IMR-90 (cell line): ENCODE data around the gene ZFYVE26. TPM values are rescaled to one million over a fixed set of nuclear protein-coding genes. Genes with fewer than 3 reads are reported as not detected.

Experiments
- ATAC-seq: fragments of 200-7000 bp; cut with Tn5 transposase; 2 replicates; pipeline ENCODE4 v1.9.1; 2020; ENCODE audit warnings: low read depth, mild to moderate bottlenecking, moderate library complexity
- BruUV-seq: library from RNA; stranded (reverse); fragments of 400-500 nt; replicated peaks from 2 replicates; lab custom pipeline; 2021; lab: Mats Ljungman, UMichigan
- CTCF ChIA-PET: fragments of 300-600 bp; formaldehyde crosslinking; extraction: SDS; loops from one replicate; lab custom pipeline; 2021; ENCODE audit warnings: antibody characterized with exemption; lab: Yijun Ruan, JAX
- POLR2A ChIA-PET: fragments of 300-600 bp; sonication (Branson Sonifier 250); formaldehyde crosslinking; loops from one replicate; lab custom pipeline; 2022; ENCODE audit warnings: antibody characterized with exemption; ENCODE audit not compliant: unreplicated experiment; lab: Charles Lee
- DNase-seq: peaks from one replicate; pipeline ENCODE4 v3.0.0; 2013
- H2AFZ ChIP-seq: replicated peaks from 2 replicates; pipeline ENCODE3; 2013; ENCODE audit warnings: low read length, mild to moderate bottlenecking; ENCODE audit not compliant: poor library complexity
- H2AK5ac ChIP-seq: 2 replicates; pipeline ENCODE4 v1.6.1; 2013; ENCODE audit warnings: low read depth, low read length, inconsistent platforms
- H2AK9ac ChIP-seq: replicated peaks from 2 replicates; pipeline ENCODE3; 2013; ENCODE audit warnings: mild to moderate bottlenecking, low read depth, low read length, moderate library complexity; ENCODE audit not compliant: poor library complexity
- H2BK120ac ChIP-seq: 2 replicates; pipeline ENCODE4 v1.6.1; 2013; ENCODE audit warnings: low read depth, low read length, inconsistent platforms
- H2BK15ac ChIP-seq: 3 replicates; pipeline ENCODE4 v1.6.1; 2013; ENCODE audit warnings: low read depth, low read length, inconsistent platforms
- H2BK20ac ChIP-seq: 2 replicates; pipeline ENCODE4 v1.6.1; 2013; ENCODE audit warnings: low read depth, mild to moderate bottlenecking, inconsistent platforms, low read length, moderate library complexity
- H2BK5ac ChIP-seq: 2 replicates; pipeline ENCODE4 v1.6.1; 2013; ENCODE audit warnings: mild to moderate bottlenecking, low read depth, low read length, inconsistent platforms; ENCODE audit not compliant: poor library complexity, severe bottlenecking
- H3K14ac ChIP-seq: replicated peaks from 2 replicates; pipeline ENCODE4 v1.6.1; 2013; ENCODE audit warnings: low read depth, low read length, inconsistent platforms
- H3K18ac ChIP-seq: 2 replicates; pipeline ENCODE4 v1.6.1; 2013; ENCODE audit warnings: low read depth, low read length, control low read depth
- H3K23ac ChIP-seq: 2 replicates; pipeline ENCODE4 v1.6.1; 2013; ENCODE audit warnings: low read depth, low read length, inconsistent platforms
- H3K27ac ChIP-seq: 2 replicates; pipeline ENCODE4 v1.5.1; 2013; ENCODE audit warnings: mild to moderate bottlenecking, control low read depth, low read length; ENCODE audit not compliant: insufficient read depth
- H3K27me3 ChIP-seq: 2 replicates; pipeline ENCODE4 v1.6.1; 2013; ENCODE audit warnings: low read length; ENCODE audit not compliant: control insufficient read depth, insufficient read depth
- H3K36me3 ChIP-seq: 2 replicates; pipeline ENCODE4 v1.6.1; 2013; ENCODE audit warnings: low read length, mixed read lengths; ENCODE audit not compliant: control insufficient read depth, insufficient read depth
- H3K4ac ChIP-seq: 2 replicates; pipeline ENCODE4 v1.6.1; 2013; ENCODE audit warnings: low read depth, low read length, inconsistent platforms
- H3K4me1 ChIP-seq: 2 replicates; pipeline ENCODE4 v1.6.1; 2013; ENCODE audit warnings: low read length, mixed read lengths; ENCODE audit not compliant: control insufficient read depth, insufficient read depth
- H3K4me2 ChIP-seq: 2 replicates; pipeline ENCODE4 v1.6.1; 2013; ENCODE audit warnings: low read depth, mild to moderate bottlenecking, control low read depth, low read length, moderate library complexity
- H3K4me3 ChIP-seq: 2 replicates; pipeline ENCODE4 v1.5.1; 2013; ENCODE audit warnings: low read depth, mild to moderate bottlenecking, control low read depth, low read length, moderate library complexity; ENCODE audit not compliant: insufficient read depth
- H3K56ac ChIP-seq: 2 replicates; pipeline ENCODE4 v1.6.1; 2013; ENCODE audit warnings: low read length, inconsistent platforms; ENCODE audit not compliant: insufficient read depth; ENCODE audit errors: extremely low read depth
- H3K79me1 ChIP-seq, 2 experiments: 2 replicates each; pipeline ENCODE4 v1.6.1; 2013; ENCODE audit warnings: low read length in 2 of 2, inconsistent platforms in 1 of 2, low read depth in 1 of 2
- H3K9ac ChIP-seq: 2 replicates; pipeline ENCODE4 v1.6.1; 2013; ENCODE audit warnings: low read depth, low read length, control low read depth
- H3K9me1 ChIP-seq: 2 replicates; pipeline ENCODE4 v1.6.1; 2013; ENCODE audit warnings: low read length, inconsistent platforms; ENCODE audit not compliant: insufficient read depth
- H3K9me3 ChIP-seq: 2 replicates; pipeline ENCODE4 v1.6.1; 2013; ENCODE audit warnings: low read length; ENCODE audit not compliant: control insufficient read depth, insufficient read depth
- H4K20me1 ChIP-seq: 2 replicates; pipeline ENCODE4 v1.6.1; 2013; ENCODE audit warnings: low read length, inconsistent platforms; ENCODE audit not compliant: insufficient read depth
- H4K5ac ChIP-seq: 2 replicates; pipeline ENCODE4 v1.6.1; 2013; ENCODE audit warnings: mild to moderate bottlenecking, low read depth, low read length, control low read depth
- H4K8ac ChIP-seq, 2 experiments: 2 replicates each; pipeline ENCODE4 v1.6.1; 2013; ENCODE audit warnings: low read depth in 2 of 2, low read length in 2 of 2, control low read depth in 1 of 2, inconsistent platforms in 1 of 2
- H4K91ac ChIP-seq: 2 replicates; pipeline ENCODE4 v1.6.1; 2013; ENCODE audit warnings: low read depth, low read length, inconsistent platforms; ENCODE audit not compliant: insufficient read depth
- MAZ ChIP-seq: IDR thresholded peaks from 2 replicates; pipeline ENCODE4 v1.6.1; 2012; ENCODE audit warnings: low read depth, mild to moderate bottlenecking, low read length, improper control_type of control experiment, moderate library complexity, borderline replicate concordance
- WGBS, 2 experiments: methylation state at CpG; one replicate each; pipeline versions ENCODE4 v1.1.5 to v1.1.7; 2013; ENCODE audit warnings: missing lambda C conversion rate in 2 of 2; ENCODE audit not compliant: insufficient read length in 1 of 2; ENCODE audit errors: extremely low coverage in 2 of 2; 5-methylcytosine and 5-hydroxymethylcytosine counted together
- dilution Hi-C: fragments of 300-500 bp; cut with HindIII; formaldehyde crosslinking; loops from one replicate; pipeline ENCODE4 v1.14.3; 2018; ENCODE audit warnings: low sequenced_read_pairs; ENCODE audit not compliant: unreplicated experiment
- in situ Hi-C: fragments of 300-500 bp; cut with MboI; formaldehyde crosslinking; loops from 3 replicates; pipeline ENCODE4 v1.14.3; 2019; ENCODE audit warnings: low sequenced_read_pairs, inconsistent platforms, mixed read lengths
- intact Hi-C: fragments of 100-400 bp; cut with micrococcal nuclease; formaldehyde crosslinking; loops from 2 replicates; pipeline ENCODE4 v1.10.0; 2022
- polyA plus RNA-seq, 3 experiments: library from polyadenylated mRNA; depleted of rRNA; stranded (reverse); fragments of >200 nt; gene quantifications; 2 replicates each; pipeline ENCODE4 v1.2.3, GENCODE V29; 2012; ENCODE audit warnings: low replicate concordance in 1 of 3
- total RNA-seq: library from RNA; depleted of rRNA; stranded (reverse); fragments of >200 nt; gene quantifications from 2 replicates; pipeline ENCODE4 v1.2.3, GENCODE V29; 2012
- TF ChIP-seq, protein P1 (sequence below): conservative IDR thresholded peaks from 2 replicates; pipeline ENCODE4 v1.5.1; 2012; ENCODE audit warnings: mild to moderate bottlenecking, low read depth, low read length, improper control_type of control experiment

ZFYVE26 gene
- total and polyA plus RNA-seq, 2 of the 4 experiments (the other 2 are of a cell fraction), result 6.0 to 11.1 TPM

DNA sequence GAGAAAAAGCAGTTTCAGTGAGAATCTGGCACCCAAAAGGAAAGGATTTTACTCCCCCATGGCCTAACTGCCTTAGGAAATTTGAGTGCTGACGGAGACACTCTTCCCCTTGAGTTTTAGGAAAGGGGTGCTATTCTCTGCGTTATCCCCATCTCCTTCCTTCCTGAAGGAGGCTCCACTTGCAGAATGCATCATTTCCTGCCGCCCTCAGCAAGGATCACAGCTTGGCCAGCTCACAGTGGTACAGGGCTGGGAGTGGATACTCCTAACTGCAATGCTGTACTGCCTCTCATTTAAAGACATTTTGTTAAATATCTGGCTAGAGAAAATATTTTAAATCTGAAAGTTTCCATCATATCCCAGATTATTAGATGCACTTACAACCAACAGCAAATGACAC, 81.7 kb downstream of the ZFYVE26 start:
- Histone ChIP-seq H2AK9ac (no peak overlapping the region), H2BK20ac (no peak overlapping the region), H2BK5ac (no peak overlapping the region), H2BK120ac (no peak overlapping the region), H3K36me3 (no peaks in the 10 kb centered on the region), H2BK15ac (no peak overlapping the region), H3K18ac (no peak overlapping the region), H2AK5ac (no peak overlapping the region), H3K9me1 (no peaks in the 10 kb centered on the region; the same call in 1 of the 2 replicates), H3K4me2 (no peak overlapping the region), H3K9ac (no peak overlapping the region), H4K5ac (no peak overlapping the region), H3K56ac (no peak overlapping the region), H3K23ac (no peak overlapping the region), H4K91ac (no peak overlapping the region), H3K4me1 (peaks cover 2% of the 10 kb centered on the region; the same call in 1 of the 2 replicates), H3K14ac (no peak overlapping the region), H3K4me3 (no peak overlapping the region), H3K9me3 (no peaks in the 10 kb centered on the region), H4K20me1 (no peaks in the 10 kb centered on the region), H2AFZ (peak overlapping the region; percentile 68), H3K4ac (no peak overlapping the region), H3K27ac (no peak overlapping the region), H3K79me1 (no peaks in the 10 kb centered on the region), H3K27me3 (peaks cover 4% of the 10 kb centered on the region), H4K8ac (peak overlapping the region in 1 of 2 experiments; percentile 15; a peak in 1 of 4 replicates)
- TF ChIP-seq, protein P1, sequence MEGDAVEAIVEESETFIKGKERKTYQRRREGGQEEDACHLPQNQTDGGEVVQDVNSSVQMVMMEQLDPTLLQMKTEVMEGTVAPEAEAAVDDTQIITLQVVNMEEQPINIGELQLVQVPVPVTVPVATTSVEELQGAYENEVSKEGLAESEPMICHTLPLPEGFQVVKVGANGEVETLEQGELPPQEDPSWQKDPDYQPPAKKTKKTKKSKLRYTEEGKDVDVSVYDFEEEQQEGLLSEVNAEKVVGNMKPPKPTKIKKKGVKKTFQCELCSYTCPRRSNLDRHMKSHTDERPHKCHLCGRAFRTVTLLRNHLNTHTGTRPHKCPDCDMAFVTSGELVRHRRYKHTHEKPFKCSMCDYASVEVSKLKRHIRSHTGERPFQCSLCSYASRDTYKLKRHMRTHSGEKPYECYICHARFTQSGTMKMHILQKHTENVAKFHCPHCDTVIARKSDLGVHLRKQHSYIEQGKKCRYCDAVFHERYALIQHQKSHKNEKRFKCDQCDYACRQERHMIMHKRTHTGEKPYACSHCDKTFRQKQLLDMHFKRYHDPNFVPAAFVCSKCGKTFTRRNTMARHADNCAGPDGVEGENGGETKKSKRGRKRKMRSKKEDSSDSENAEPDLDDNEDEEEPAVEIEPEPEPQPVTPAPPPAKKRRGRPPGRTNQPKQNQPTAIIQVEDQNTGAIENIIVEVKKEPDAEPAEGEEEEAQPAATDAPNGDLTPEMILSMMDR, result 0 out of 2 replicates have a peak, but pooled peaks have one; percentile 11
- TF ChIP-seq MAZ, result no peak
- no CpG with 5 or more reads among the region's 3 CpGs for WGBS, 2 experiments
- ChIA-PET CTCF (interaction anchor here (1.2 kb wide), 1 partner anchor 30 kb away, joined by 3 read pairs; no protein-coding TSS in a partner anchor), POLR2A (no interaction called here)
- ATAC-seq (peak; percentile 66; the same call in 1 of the 2 replicates), DNase-seq (peak; percentile 20)
- intact Hi-C loops, result no loop called here
- in situ Hi-C loops, result no loop called here
- dilution Hi-C loops, result no loop called here
- no TSS peak for BruUV-seq
